Small intestine (tissue), 16 donors: ENCODE measurements around the gene HIGD2A. TPM values are rescaled to one million over a fixed set of nuclear protein-coding genes. Genes with fewer than 3 reads are reported as not detected.

Experiments
- DNase-seq, 2 donors: peaks; one replicate each; pipeline versions ENCODE4 v3.0.0 to v3.0.0-alpha.2; 2013
- FAIRE-seq: peaks from 2 replicates; lab custom pipeline; 2012; peaks lifted over from hg19 to GRCh38; lab: Jason Lieb, UNC
- H3K27ac ChIP-seq, 3 donors: one replicate each; pipeline ENCODE4 v1.5.1; 2013; ENCODE audit warnings: low read length in 2 of 3, mild to moderate bottlenecking in 2 of 3, control low read depth in 1 of 3, inconsistent platforms in 1 of 3, low read depth in 1 of 3, moderate library complexity in 1 of 3
- H3K27me3 ChIP-seq, 3 donors: one replicate each; pipeline ENCODE4 v1.6.1; 2013; ENCODE audit warnings: low read length in 3 of 3, inconsistent platforms in 1 of 3; ENCODE audit not compliant: control insufficient read depth in 3 of 3, insufficient read depth in 3 of 3
- H3K36me3 ChIP-seq, 3 donors: one replicate each; pipeline ENCODE4 v1.6.1; 2013; ENCODE audit warnings: low read length in 3 of 3, inconsistent platforms in 1 of 3, low read depth in 1 of 3, mild to moderate bottlenecking in 1 of 3, moderate library complexity in 1 of 3; ENCODE audit not compliant: control insufficient read depth in 3 of 3, insufficient read depth in 2 of 3
- H3K4me1 ChIP-seq, 3 donors: one replicate each; pipeline ENCODE4 v1.6.1; 2013; ENCODE audit warnings: low read length in 2 of 3, inconsistent platforms in 1 of 3, low read depth in 1 of 3, mild to moderate bottlenecking in 1 of 3, moderate library complexity in 1 of 3; ENCODE audit not compliant: control insufficient read depth in 3 of 3, insufficient read depth in 2 of 3
- H3K4me3 ChIP-seq, 3 donors: one replicate each; pipeline ENCODE4 v1.5.1; 2013; ENCODE audit warnings: low read length in 3 of 3, control low read depth in 1 of 3, inconsistent platforms in 1 of 3, low read depth in 1 of 3, mild to moderate bottlenecking in 1 of 3, moderate library complexity in 1 of 3
- H3K9me3 ChIP-seq, 2 donors: one replicate each; pipeline ENCODE4 v1.6.1; 2013; ENCODE audit warnings: low read depth in 1 of 2, low read length in 1 of 2; ENCODE audit not compliant: control insufficient read depth in 2 of 2, insufficient read depth in 1 of 2
- WGBS, 3 donors: extraction: QIAGEN DNeasy Blood & Tissue Kit; methylation state at CpG; one replicate each; pipeline ENCODE4 v1.1.7; 2013; 5-methylcytosine and 5-hydroxymethylcytosine counted together
- long read RNA-seq, 10 donors: transcript quantifications; one replicate each; lab custom pipeline, GENCODE V29; 2026
- polyA plus RNA-seq, 4 donors: library from polyadenylated mRNA; stranded (reverse) in 3 of 4; unstranded in 1 of 4; fragments of 200-250 nt in 3 of 4; fragments of 120-200 nt in 1 of 4; gene quantifications; one replicate each; pipeline versions ENCODE4 v1.2.1 to v1.2.3, GENCODE V29; 2013
- donor health status: healthy with polysubstance abuse.
- donor health status: control.
- donor health status: control.
- donor health status: Bipolar disorder and iron deficiency.
- donor health status: healthy.

The HIGD2A gene, protein sequence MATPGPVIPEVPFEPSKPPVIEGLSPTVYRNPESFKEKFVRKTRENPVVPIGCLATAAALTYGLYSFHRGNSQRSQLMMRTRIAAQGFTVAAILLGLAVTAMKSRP
- polyA plus RNA-seq: 100 to 1,000 TPM; 116 to 343 (median 270) TPM
- long read RNA-seq, donor 1, transcript HIGD2A-201 (2 exons, 668 nt): major isoform, 227 of 227 reads
- long read RNA-seq, donor 1, partial matches to known transcripts: 0 of 227 reads
- long read RNA-seq, donor 1, other reads (novel, unspliced or antisense): 0 of 227 reads
- long read RNA-seq, donor 2, transcript HIGD2A-201 (2 exons, 668 nt): major isoform, 43 of 43 reads
- long read RNA-seq, donor 2, partial matches to known transcripts: 0 of 43 reads
- long read RNA-seq, donor 2, other reads (novel, unspliced or antisense): 0 of 43 reads
- long read RNA-seq, donor 3, transcript HIGD2A-201 (2 exons, 668 nt): major isoform, 98 of 130 reads
- long read RNA-seq, donor 3, partial matches to known transcripts: 32 of 130 reads
- long read RNA-seq, donor 3, other reads (novel, unspliced or antisense): 0 of 130 reads
- long read RNA-seq, donor 4, partial matches to known transcripts: 0 of 4 reads
- long read RNA-seq, donor 4, other reads (novel, unspliced or antisense): 0 of 4 reads
- long read RNA-seq, donor 5, transcript HIGD2A-201 (2 exons, 668 nt): major isoform, 30 of 56 reads
- long read RNA-seq, donor 5, partial matches to known transcripts: 26 of 56 reads
- long read RNA-seq, donor 5, other reads (novel, unspliced or antisense): 0 of 56 reads
- long read RNA-seq, donor 6, transcript HIGD2A-201 (2 exons, 668 nt): major isoform, 100 of 100 reads
- long read RNA-seq, donor 6, partial matches to known transcripts: 0 of 100 reads
- long read RNA-seq, donor 6, other reads (novel, unspliced or antisense): 0 of 100 reads
- long read RNA-seq, donor 7, transcript HIGD2A-201 (2 exons, 668 nt): major isoform, 434 of 434 reads
- long read RNA-seq, donor 7, partial matches to known transcripts: 0 of 434 reads
- long read RNA-seq, donor 7, other reads (novel, unspliced or antisense): 0 of 434 reads
- long read RNA-seq, donor 8, transcript HIGD2A-201 (2 exons, 668 nt): major isoform, 22 of 22 reads
- long read RNA-seq, donor 8, partial matches to known transcripts: 0 of 22 reads
- long read RNA-seq, donor 8, other reads (novel, unspliced or antisense): 0 of 22 reads
- long read RNA-seq, donor 9, transcript HIGD2A-201 (2 exons, 668 nt): major isoform, 24 of 33 reads
- long read RNA-seq, donor 9, partial matches to known transcripts: 9 of 33 reads
- long read RNA-seq, donor 9, other reads (novel, unspliced or antisense): 0 of 33 reads
- long read RNA-seq, donor 10, transcript HIGD2A-201 (2 exons, 668 nt): major isoform, 163 of 163 reads
- long read RNA-seq, donor 10, partial matches to known transcripts: 0 of 163 reads
- long read RNA-seq, donor 10, other reads (novel, unspliced or antisense): 0 of 163 reads

DNA sequence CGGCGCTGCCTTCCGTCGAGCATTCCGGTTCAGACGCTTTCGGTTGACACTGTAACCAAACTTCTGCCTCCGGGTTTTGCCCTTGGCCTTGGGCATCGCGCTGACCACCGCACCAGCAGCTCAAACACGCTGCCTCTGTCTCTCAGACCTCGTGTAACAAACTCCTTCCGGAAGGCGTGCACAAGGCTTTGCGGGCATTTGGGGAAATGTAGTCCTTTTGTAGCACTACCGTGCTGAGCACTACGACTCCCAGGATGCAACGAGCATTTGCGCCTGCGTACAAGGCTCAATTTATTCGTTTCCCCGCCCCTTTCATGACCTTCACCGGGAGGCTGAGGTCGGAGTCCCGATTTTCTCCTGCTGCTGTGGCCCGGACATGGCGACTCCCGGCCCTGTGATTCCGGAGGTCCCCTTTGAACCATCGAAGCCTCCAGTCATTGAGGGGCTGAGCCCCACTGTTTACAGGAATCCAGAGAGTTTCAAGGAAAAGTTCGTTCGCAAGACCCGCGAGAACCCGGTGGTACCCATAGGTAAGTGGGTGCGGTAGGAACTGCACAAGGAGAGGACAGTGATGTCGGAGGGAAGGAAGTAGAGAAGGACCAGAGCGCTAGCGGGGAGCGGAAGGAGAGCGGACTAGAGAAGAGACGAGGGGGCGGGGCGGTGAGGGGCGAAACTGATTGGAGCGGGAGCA is at the start of gene HIGD2A, which contains the start of gene NOP16:
TSS of gene HIGD2A (plus strand) at position 308 of the 691 bp plus-strand sequence. CDS start at position 377, 69 bp downstream.
TSS of gene NOP16 (minus strand) at position 155 of the 691 bp plus-strand sequence. CDS start at position 96, 59 bp downstream.
- H3K4me3 ChIP-seq: peak within 1 kb of the TSS; percentile 70 to 90 (median 78)
- FAIRE-seq (no peak), DNase-seq (peak; percentile 99 to 100)
- peak within 1 kb of the TSS; percentile 96 to 98 (median 97) for H3K27ac ChIP-seq
- H3K36me3 ChIP-seq: peaks cover 6 to 57% (median 16%) of the 10 kb centered on the region in 3 donors
- peaks cover 4 to 12% (median 5%) of the 10 kb centered on the region in 3 donors for H3K4me1 ChIP-seq
- 0 to 1% (median 1%) methylated on average over 46 to 47 of the region's 47 CpGs for WGBS, 3 donors
- H3K9me3 ChIP-seq: no peaks in the 10 kb centered on the region
- H3K27me3 ChIP-seq: no peaks in the 10 kb centered on the region

DNA sequence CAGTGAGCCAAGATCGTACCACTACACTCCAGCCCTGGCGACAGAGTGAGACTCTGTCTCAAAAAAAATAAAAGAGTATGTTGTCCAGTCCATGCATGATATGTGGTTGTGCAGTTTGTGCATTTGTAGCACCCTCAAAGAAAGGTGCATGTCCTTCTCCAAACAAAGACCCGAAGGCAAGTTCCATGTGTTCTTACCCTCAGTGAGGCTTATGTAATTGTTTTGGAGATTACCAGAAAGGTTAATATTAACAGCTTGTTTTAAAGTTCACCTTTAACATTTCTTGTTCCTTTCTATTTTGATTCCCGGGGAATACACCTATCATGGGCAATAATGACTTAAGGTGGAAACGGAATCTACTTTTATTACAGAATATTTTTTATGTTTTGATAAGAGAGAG is 49.2 kb upstream of the HIGD2A start:
- FAIRE-seq: no peak
- Histone ChIP-seq H3K4me3 (no peak overlapping the region), H3K27ac (no peak overlapping the region), H3K9me3 (peaks cover 0 to 4% of the 10 kb centered on the region in 2 donors), H3K27me3 (no peaks in the 10 kb centered on the region), H3K36me3 (peaks cover 4 to 12% (median 4%) of the 10 kb centered on the region in 3 donors), H3K4me1 (peaks cover 0 to 24% (median 2%) of the 10 kb centered on the region in 3 donors)
- WGBS, 3 donors: 46 to 79% (median 64%) methylated on average over 5 of the region's 5 CpGs
- DNase-seq: peak in 1 of 2 donors; percentile 32

DNA sequence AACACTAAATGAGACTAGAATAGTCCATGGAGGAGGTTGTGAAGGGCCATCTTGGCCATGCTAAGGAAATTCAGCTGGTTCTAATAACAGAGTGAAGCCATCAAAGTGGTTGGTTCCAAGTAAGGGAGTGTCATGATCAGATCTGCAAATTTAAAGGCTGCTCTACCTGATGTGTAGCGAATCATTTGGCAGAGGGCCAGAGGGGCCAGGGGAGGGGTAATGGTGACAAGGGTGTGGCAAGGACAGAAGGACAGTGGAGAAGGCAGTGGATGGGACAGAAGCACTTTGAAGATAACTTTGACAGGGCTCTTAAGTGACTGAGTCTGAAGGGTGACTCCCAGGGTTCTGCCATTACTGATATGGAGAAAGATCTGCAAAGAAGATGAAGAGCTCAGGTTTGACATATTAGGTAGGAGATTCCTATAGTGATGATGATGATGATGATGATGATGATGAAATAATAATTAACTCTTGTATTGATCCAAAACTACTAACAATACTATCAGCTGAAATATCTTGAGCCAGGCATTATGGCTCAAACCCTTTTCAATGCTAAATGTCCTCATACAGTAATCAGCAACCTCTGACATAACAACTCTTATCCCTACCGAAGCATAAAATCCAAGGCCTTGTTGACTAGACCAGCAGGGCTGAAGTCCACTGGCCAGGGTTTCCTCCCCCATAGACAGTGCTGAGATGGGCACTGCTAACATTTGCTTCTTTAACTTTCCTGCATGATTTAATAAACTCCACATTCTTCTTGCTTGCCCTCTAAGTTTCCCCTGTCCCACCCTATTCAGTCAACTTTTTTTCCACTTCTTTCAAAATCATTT is 47.0 kb upstream of the HIGD2A start:
- FAIRE-seq (no peak), DNase-seq (peak; percentile 29 to 66)
- Histone ChIP-seq H3K36me3 (peaks cover 11 to 23% (median 13%) of the 10 kb centered on the region in 3 donors), H3K9me3 (no peaks in the 10 kb centered on the region), H3K4me3 (no peak overlapping the region), H3K27me3 (no peaks in the 10 kb centered on the region), H3K27ac (peak overlapping the region in 1 of 3 donors; percentile 77), H3K4me1 (peaks cover 0 to 24% (median 2%) of the 10 kb centered on the region in 3 donors)
- WGBS, 3 donors: 50 to 76% (median 51%) methylated on average over 2 of the region's 2 CpGs

DNA sequence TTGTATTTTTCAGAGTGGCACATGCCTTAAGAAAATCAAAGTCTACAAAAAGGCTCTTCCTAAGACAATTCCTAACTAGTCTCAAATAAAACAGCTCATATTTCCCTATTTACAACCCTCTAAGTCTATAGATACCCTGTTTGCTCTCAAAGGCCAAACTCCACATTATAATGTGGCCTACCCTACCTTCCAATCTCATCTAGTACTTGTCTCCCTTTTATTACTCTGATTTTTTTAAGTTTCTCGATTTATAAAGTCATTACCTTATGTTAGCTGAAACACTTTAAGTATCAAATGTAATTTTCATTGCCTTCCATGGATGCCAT is 46.4 kb upstream of the HIGD2A start:
- WGBS, 3 donors: 34 to 64% (median 37%) methylated on average over 1 of the region's 1 CpG
- H3K27me3 ChIP-seq: no peaks in the 10 kb centered on the region
- no peak for FAIRE-seq
- peaks cover 0 to 24% (median 2%) of the 10 kb centered on the region in 3 donors for H3K4me1 ChIP-seq
- H3K36me3 ChIP-seq: peaks cover 7 to 23% (median 12%) of the 10 kb centered on the region in 3 donors
- H3K27ac ChIP-seq: peak overlapping the region in 1 of 3 donors; percentile 77
- H3K9me3 ChIP-seq: no peaks in the 10 kb centered on the region
- peak in 1 of 2 donors; percentile 62 for DNase-seq
- no peak overlapping the region for H3K4me3 ChIP-seq

DNA sequence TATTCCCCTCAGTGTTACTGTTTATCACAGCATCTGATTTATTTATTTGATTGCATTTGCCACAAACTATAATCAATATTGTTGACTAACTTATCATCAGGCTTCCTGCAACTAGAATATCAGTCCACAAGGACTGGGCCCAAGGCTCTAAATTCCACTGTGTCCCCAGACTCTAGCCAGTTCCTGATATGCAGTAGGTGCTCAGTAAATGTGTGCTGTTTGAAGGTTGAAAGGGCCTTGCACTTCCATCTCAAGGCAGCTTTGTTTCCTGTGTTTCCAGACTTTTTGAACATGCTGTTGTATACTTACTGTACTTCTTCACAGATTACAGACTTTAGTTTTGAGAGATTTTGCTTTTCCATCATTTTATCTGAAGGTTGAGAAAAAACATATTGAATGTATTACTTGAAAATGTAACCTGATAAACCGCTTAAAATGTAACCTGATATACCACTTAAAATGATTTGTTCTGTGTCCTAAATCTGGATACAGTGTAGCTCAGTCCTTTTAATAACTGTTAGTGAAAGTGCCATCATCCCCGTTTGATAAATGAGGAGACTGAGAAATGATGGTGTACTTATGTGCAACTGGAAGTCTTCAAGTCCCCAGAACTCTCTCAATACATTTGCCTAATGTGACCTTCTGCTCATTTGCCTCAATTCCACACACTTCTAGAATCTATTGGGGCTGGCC is 45.6 kb upstream of the HIGD2A start:
- no peak for DNase-seq
- H3K4me3 ChIP-seq: no peak overlapping the region
- no peaks in the 10 kb centered on the region for H3K9me3 ChIP-seq
- no peak for FAIRE-seq
- H3K27ac ChIP-seq: peak overlapping the region in 1 of 3 donors; percentile 77
- H3K27me3 ChIP-seq: no peaks in the 10 kb centered on the region
- 74 to 88% (median 79%) methylated on average over 2 of the region's 2 CpGs for WGBS, 3 donors
- peaks cover 12 to 28% (median 18%) of the 10 kb centered on the region in 3 donors for H3K36me3 ChIP-seq
- peaks cover 0 to 24% (median 2%) of the 10 kb centered on the region in 3 donors for H3K4me1 ChIP-seq

DNA sequence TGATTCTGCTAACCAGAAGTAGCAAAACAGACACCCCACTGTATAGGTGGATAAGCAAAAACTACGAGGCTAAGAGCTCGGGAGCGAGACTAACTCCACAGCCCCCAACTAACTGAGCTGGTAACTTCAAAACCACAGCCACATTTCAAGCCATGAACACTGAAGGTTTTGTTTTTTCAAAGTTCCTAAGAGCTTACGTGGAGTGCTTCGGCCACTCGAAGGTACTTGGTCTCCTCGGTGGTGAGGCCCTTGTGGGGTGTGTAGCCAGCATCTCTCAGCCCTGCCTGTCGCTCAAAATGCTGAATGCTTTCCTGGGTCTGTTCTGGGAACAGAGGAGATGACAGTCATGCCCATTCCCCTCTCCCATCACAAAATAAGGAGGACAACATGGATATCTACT is 38.1 kb upstream of the HIGD2A start:
- Histone ChIP-seq H3K27ac (no peak overlapping the region), H3K4me3 (no peak overlapping the region), H3K4me1 (no peaks in the 10 kb centered on the region), H3K36me3 (peaks cover 25 to 72% (median 29%) of the 10 kb centered on the region in 3 donors), H3K9me3 (no peaks in the 10 kb centered on the region), H3K27me3 (no peaks in the 10 kb centered on the region)
- 96 to 97% (median 96%) methylated on average over 8 of the region's 8 CpGs for WGBS, 3 donors
- DNase-seq: no peak
- no peak for FAIRE-seq
